UCSD-AML1 (cell line): ENCODE results near the gene ZBTB18.

ENCODE experiments used
- DNase-seq: peaks from one replicate; lab custom pipeline; 2025; ENCODE audit not compliant: unreplicated experiment; lab: John Stamatoyannopoulos, UW

ZBTB18 gene

DNA sequence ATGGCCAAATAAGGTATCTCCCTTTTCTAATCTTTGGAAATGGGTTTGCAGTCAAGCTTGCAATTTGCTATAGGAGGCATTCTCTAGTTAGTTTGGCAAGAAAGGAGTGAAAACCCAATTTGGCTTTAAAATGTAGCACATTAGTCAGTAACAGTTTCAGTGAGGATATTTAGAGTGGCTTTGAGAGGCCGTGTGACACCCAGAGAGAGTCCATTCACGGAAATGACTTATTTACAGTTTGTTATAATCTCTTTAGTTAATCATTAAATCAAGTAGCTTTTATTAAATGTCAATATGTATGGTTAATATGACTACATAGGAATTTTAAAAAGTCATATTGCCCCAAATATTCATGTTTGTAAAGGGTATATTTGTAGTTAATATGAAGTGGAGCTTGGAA lies 9.6 kb downstream of the ZBTB18 start:
- no peak for DNase-seq

DNA sequence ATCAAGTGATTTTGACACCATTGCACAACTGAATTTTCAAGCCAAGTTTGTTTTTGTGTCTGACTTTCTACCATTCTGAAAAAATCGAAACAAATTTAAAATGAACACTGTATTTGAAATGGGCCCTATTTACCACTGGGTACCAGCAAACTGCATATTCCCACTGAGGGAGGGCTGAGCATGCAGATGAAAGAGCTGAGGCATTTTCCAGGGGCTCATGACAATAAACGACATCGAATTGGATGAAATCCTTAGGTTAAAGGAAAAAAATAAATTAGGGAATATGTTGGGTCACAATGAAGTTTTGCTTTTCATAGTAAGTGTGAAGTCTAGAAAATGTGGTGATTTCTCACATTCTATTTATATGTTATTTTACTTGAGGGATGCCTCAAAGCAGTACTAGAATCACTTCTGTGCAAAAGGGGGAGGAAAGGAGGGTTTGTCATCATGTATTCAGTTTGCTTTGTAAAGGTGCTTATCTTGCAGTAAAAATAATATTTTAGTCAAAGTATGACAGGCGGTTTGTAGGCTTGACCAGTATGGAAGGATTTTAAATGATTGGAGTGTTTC lies 11.2 kb downstream of the ZBTB18 start:
- DNase-seq, result no peak

DNA sequence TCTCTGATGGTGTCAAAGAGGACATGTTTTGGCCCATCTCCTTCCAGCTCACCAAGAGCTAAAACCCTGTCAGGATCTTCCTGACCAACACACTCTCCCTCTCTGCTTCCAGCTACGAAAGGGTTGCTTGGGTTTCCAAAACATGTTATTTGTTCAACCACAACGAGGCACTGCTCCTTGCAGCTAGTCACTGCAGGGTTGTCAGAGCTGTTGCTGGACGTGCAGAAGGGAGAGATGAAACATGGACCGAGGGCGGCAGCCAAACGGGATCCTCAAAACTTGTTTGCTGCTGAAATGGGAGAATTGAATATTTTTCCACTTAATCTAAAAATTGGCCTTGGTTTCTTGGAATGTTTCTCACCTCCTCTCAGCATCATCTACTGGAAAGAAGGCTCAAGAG lies 12.4 kb downstream of the ZBTB18 start:
- no peak for DNase-seq

DNA sequence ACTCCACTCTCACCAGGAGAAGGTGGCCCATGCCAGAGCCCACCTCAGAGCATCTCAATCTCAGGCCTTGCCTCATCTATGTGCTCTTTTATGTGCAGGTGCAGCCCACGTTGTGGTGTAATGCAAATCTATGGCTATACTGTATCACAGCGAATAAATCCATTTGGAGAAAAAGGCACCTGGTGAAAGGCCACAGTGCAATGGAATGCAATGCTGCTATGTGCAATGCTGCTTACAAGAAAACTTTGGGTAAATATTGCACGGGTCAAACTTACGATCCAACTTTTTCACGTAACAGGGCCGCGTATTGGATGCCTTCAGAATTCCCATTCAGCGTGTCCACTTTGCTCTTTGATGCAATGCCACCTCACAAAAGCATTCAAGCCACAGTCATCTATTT lies 13.5 kb downstream of the ZBTB18 start:
- DNase-seq, result no peak

DNA sequence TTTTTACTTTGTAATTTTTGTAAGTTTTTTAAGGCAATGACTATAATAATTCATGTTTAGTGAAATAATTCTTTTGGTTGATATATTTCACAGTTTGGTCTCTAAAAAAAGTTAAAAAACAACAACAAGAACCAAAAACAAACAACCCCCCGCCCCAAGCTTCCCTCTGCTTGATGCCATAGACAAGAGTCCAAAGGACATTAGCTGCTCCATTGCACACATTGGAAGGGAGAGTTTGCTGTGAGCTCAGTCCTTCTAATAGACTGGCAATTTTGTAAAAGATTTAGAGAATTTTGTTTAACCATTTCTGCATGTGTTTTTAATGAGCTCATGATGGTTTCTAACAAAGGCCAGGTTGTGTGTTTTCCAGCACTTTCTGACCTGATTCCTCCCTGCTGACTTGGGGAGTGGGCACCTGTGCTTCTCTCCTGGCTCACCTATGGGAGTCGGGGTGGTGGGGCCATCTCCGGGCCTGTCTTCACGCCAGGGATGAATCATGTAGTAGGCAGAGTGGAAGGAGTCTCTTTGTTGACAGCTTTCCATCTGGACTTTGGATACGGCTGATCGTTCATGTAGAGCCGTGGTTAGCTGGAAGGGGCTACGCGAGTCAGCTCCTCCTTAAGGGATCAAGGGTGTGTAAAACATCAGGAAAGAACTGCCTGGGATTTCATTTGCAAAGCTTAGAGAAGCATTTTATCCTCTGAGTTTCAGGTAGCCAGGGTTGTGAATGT lies 14.1 kb downstream of the ZBTB18 start:
- no peak for DNase-seq

DNA sequence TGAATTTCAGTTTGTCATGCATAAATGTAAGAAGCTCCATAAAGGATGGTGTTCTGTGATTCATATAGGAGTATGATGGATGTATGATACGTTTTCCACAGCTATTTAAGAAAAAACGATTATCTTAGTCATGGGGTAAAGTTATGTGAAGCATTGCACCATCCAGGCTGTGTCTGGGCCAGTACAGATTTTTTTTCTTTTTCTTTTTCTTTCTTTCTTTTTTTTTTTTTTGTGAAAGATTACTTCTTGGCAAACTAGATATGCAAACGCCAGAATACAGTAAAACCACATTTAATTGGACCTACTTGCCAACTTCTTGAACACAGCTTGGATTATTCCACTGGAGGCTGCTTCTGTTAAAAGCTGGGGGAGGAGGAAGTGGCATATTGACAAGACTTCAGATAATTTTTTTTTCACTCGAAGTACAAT lies 14.9 kb downstream of the ZBTB18 start:
- DNase-seq, result no peak

DNA sequence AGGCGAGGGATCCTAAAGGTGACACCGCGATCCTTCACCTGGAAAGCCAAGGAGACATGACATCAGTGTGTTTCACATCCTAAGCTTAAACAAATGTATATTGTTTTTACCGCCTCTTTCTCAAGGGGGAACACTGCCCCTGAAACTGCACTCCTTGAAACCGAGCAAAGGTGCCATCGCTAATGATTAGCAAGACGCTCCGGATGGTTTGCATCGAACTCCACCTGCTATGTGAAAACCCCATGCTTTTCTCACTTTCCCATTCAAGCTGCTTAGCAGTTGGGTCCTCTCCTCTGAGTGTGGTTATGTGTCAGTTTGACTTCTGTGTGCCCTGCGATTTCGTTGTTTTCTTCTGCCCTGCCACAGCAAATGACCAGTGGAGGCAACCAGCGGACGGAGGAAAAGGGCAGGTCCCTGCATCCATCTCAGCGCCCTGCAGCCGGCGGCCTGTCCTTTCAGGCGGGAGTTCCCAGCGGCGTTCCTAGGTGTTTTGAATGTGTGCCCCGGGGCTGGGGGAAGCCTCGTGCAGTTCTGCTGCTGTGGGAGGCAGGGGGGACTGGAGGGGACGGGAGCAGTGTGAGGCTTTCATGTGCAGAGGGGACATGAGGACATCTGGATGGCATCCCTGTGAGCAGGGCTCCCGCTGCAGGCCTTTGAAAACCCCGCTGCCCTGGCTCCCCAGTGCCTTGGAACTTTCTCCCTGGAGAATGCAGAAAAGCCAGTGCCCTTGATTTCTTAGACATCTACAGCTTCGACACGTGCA lies 16.1 kb downstream of the ZBTB18 start:
- DNase-seq, result no peak

DNA sequence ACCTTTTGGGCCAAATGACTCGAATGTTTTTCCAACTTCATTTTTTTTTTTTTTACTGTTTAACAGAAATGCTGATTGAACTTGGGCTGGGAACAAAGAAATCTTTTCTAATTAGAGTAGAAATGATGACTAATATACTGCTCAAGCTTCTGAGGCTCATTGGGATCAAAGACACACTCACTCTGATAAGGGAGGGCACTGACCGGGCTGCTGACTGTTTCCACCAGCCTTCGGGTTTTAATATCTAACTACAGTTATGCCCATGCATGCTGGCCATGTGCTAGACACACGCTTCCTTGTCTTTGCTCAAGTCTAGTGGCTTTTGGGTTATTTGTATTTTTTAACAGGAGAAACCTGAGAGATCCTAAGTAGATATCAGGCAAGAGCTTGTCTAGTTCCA lies 16.8 kb downstream of the ZBTB18 start:
- DNase-seq, result no peak

DNA sequence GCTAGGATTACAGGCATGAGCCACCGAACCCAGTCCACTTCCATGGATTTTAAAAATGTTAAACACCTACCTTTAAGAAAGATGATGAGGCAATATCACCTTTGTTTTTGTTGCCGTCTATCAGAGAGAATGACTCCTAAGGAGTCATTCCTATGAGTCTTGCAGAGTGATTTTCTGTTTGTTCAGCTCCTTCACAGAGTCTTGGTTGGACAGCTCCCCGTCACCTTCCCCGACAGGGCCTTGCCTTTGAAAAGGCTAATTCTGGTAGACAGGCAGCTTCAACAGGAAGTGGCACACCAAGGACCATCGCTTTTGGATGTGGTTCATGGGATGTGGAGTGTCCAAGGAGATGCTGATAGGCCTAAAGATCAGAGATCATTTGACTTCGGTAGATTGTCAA lies 17.5 kb downstream of the ZBTB18 start:
- DNase-seq, result no peak

DNA sequence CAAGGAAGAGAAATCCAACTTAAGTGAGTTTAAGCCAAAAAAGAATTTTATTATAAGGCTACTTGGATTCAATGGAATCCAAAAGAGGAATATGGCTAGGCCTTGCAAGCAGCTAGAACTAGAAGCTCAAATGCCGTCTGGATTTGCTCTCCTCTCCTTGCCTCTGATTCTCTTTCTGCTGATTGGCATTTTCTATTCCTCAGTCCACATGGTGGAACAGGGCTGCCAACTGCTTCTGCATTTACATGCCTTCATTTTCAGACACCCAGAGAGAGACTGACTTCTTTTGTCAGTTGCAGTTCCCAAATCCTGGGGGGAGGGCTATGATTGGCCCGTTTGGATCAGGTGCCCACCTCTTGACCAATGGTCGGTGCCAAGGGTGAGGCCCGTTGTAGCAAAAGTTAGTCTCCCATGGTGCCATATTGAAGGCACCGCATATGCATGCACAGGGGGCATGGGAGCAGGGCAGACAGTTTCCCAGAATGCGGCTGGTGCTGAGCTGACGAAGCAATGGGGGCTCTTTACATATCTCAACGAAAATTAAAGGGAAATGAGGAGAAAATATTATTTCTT lies 18.3 kb downstream of the ZBTB18 start:
- no peak for DNase-seq

DNA sequence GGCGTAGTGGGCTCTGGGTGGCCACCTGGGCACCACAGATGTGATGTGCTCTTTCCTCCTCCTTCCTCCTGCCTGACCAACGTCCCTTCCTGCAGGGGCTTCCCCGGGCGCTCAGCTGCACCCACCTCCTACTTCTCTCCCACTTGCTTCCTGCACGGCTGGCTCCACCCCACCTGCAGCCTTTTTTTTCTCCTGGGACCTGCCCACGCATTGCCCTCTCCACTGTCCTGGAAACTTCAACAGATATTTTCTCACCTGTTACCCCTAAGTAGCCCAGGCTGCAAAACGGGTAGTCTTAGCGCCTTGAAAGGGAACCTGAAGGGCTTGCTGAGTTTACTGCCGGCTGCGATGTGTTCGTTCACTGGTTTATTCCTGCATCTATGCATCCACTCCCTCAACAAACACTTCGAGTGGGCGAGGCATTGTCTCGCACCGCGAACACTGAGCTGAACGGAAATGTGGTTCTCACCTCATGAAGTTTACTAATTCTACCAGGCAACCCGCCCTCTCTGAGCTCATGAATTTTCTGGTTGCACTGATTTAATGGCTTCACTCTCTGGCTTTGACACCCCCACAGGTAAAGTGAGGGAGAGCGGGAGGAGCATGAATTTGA lies 23.6 kb downstream of the ZBTB18 start:
- DNase-seq, result no peak

DNA sequence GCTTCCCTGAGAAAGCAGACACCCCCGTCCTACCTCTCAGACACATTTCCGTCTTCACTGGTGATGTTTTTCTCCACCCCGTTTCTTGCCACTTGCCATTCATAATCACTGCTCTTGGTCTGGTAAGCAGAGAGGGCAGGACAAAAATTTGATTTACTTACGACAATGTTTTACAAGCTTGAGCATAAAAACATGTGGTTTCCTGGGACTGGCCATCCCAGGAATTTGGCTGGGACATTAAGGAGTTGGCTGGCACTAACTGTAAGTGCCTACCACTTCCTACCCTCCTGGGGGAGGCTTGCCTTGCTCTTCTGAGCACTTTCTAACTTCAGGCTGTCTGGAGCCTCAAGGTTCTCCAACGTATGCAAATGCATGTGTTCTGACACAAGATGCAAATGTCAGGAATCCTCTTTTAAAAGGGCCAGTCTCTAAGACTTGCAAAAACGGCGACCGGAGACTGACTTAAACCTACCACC lies 24.2 kb downstream of the ZBTB18 start:
- DNase-seq, result no peak

DNA sequence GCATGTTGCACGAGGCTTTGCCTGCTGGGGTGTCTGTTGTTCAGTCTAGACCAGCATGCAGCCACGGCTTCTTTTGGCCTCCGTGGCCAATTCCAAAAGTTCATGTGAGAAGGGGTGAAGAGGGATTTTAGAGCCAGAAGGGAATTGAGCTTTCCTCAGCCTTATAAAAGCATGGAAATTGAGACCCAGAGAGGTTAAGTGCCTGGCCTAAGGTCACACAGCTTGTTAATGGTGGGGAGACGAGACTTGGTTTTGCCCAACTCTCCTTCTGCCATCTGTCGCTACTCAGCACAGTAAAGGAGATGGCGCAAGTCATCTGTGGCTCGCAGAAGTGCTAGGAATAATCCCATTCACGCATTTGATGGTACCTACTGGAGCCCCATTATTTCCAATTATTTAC lies 25.7 kb downstream of the ZBTB18 start:
- no peak for DNase-seq

DNA sequence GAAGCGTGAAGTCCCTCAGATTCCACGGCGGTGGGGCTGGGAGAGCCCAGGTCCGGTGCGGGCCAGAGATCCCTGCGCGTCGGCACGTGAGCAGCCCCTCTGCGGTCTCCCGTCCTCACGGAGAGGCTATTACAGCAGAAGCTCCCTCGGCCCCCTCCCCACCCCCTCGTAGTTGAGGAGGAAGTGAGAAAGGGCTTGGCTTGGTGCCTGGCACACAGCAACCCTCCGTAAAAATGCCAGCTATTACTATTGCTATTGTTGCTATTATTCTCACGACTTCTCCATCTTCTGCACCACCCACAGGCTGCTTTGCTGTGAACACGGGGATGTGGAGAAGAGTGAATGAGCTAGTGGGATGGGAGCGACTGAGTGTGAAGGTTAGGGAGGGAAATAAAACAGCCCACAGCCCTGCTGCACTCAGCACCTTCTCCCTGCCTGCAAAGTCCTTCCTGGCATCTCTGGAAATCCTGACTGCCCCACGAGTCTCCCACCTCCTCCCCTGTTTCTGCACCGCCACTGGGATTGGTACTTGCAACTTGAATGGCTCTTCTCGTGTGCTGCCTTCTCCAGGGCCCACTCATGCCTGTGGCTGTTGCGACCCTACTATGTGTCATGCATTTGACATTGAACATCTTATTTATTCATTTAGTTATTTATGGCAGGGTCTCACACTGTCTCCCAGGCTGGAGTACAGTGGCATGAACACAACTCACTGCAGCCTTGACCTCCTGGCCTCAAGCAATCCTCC lies 26.6 kb downstream of the ZBTB18 start:
- no peak for DNase-seq

DNA sequence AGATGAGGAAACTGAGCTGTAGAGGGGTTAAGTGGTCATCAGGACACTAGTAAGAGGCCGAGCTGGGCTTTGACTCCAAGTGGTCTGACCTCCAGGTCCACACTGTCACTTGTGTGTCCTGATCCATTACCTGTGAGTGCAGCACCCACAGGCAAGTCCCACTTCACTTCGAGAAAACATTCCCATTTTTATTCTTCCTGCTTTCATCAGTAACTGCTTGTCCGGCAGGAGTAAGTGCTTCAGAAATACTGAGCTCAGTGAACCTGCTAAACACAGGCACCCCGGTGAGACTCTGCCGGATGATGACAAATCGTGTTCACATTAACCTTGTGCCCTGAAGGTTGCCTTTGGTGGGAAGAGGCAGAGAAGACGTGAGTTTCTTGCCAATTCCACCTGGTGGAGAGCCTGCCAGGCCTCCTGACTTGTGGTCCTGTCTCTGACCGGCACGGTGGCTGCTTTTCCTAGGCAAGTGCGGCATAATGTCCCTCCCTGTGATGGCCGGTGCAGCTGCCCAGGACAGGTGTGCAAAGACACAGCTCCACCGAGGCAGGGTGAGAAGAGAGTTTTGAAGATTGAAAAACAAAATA lies 29.4 kb downstream of the ZBTB18 start:
- no peak for DNase-seq

DNA sequence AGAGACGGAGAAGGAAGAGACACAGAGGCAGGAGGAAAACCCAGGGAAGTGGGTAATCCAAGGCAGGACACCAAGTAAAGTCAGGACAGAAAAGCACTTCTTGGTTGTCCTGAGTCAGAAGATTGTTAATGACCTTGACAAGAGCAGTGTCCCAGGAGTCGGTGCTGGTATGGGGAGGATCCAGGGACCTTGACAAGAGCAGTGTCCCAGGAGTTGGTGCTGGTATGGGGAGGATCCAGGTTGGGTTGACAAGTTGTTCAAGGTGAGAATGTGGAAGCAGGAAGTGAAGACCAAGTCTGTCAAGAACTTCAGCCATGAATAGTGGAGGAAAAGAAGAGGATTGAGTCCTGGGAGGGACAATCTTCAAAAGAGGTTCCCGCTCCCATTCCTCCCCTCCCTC lies 31.9 kb downstream of the ZBTB18 start:
- DNase-seq, result no peak

DNA sequence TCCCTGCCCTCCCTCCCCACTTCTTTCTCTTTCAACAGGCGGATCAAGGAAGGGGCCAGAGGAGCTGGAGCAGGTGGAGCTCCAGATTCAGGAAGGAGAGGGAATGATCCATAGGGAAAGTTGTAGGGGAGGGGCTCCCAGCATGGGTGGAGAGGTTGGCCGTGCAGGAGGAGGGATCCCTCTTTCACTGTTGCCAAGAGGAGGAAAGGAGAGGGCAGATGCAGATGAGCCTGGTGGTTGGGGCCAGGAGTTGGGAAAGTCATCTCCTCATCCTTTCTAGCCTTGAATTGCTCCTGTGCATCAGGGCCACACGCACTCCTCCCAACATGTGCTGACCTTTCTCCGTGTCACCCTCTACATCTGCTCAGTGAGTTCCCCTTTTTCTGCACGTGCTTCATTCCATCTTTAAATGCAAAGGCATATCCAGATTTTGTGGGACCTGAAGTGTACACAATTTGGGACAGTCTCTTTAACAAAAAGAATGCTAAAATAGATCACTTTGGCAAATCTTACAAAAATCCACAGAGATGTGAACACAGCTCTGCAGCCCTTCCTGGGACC lies 32.4 kb downstream of the ZBTB18 start:
- DNase-seq, result no peak

DNA sequence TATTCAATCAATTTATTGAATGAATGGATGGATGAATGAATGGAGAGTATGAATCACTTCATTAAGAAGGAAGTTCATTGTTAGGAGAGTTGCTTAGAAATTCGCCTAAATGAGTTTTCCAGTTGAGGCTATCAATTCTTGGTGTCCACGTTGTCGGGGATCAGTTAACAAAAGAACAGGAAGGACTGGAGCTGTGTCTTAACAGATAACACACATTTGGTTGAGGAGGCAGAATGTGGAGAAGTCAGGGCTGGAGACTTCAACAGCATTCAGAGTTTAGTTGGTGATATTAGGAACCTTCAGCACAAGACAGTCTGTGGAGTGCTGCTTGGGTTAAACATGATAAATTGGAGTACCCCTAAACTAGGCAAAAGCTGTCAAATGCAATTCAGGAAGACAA lies 33.7 kb downstream of the ZBTB18 start:
- no peak for DNase-seq

DNA sequence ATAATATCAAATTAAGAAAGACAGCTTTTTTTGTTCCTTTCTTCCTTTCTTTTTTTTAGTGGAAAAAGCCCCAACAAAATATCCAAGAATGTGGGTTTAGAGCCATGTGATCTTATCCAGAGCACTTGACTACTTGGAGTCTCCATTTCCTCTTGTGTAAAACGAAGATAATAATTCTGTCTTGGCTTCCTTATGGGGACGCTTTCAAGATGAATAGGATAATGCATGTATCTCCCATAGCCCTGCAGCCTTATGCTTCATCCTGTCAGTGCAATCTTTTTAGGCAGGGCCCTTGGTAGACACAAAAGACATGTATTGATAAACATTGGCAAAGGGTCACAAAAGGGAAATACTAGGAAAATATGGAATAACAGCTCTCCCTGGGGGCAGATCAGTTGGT lies 34.8 kb downstream of the ZBTB18 start:
- no peak for DNase-seq

DNA sequence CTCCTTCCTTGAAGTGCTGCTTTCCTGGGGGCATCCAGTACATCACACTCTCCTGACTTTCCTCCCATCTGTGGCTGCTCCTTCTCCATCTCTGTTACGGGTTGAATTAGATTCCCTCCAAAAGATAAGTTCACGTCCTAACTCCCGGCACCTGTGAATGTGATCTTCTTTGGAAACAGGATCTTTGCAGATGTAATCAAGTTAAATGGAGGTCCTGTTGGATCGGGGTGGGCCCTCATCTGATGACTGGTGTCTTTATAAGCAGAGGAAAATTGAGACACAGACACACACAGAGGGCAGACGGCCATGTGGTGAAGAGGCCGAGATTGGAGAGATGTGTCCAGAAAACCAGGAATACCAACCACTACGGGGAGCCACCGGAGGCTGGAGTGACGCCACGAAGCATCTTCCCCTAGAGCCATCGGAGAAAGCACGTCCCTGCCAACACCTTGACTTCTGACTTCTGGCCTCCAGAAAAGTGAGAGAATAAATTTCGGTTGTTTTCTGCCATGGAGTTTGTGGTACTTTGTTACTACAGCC lies 36.0 kb downstream of the ZBTB18 start:
- no peak for DNase-seq
